ENCODE measurements around the gene SPOCK1. TPM values are rescaled to one million over a fixed set of nuclear protein-coding genes. Genes with fewer than 3 reads are reported as not detected.

The SPOCK1 gene
- total and polyA plus RNA-seq, 2 experiments from 2014 or later, result 8.2 to 10.5 TPM

DNA sequence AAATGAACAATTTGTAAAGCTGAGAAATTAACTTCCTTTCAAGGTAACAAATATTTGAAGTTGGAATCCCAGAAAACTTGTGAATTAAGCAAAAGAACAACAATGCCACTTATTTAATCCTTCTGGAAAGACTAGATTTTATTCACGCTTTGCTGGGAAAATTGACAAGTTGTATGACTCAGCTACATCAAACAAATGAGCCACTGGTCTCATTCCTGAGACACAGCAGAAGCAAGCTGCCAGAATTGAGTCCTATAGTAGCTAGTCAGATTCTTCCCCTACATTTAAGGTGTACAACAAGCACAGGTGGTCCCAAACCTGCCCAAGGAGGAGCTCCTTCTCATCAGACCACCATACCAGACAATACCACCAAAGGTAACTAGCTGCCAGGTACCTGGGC, 280.7 kb downstream of the SPOCK1 start:
- DNase-seq (ENCODE audit: low spot score), result no peak
- Mint-ChIP-seq H3K4me1 (no peaks in the 10 kb centered on the region), H3K36me3 (ENCODE audit: low read depth) (no peaks in the 10 kb centered on the region), H3K27me3 (ENCODE audit: insufficient read depth, low read depth, poor library complexity) (no peaks in the 10 kb centered on the region), H3K27ac (no peak overlapping the region), H3K4me3 (no peak overlapping the region), H3K9me3 (no peaks in the 10 kb centered on the region)
- Histone ChIP-seq H3F3A (replicated peaks; ENCODE audit: low read depth) (no peaks in the 10 kb centered on the region), H2AFZ (no peak overlapping the region), H3K36me3 (ENCODE audit: insufficient read depth) (no peaks in the 10 kb centered on the region), H3K4me3 (no peak overlapping the region), H3K4me2 (no peak overlapping the region), H3K4me1 (ENCODE audit: insufficient read depth) (no peaks in the 10 kb centered on the region), H3K79me2 (replicated peaks; ENCODE audit: insufficient read depth) (no peaks in the 10 kb centered on the region), H4K20me1 (replicated peaks; ENCODE audit: insufficient read depth) (no peaks in the 10 kb centered on the region), H3K27ac (ENCODE audit: low read depth) (no peak overlapping the region), H3K27me3 (ENCODE audit: insufficient read depth) (no peaks in the 10 kb centered on the region), H3K9me2 (ENCODE audit: insufficient read depth) (0 out of 2 replicates have a peak, but pooled peaks cover under 1% of the 10 kb centered on the region)
- TF ChIP-seq STAT1 (IDR thresholded peaks at IDR 0.05; ENCODE audit: unreplicated experiment) (no peak), CTCF (conservative IDR thresholded peaks at IDR 0.05; ENCODE audit: low read depth in 2 of 2) (no peak), EZH2phosphoT487 (IDR thresholded peaks at IDR 0.05; ENCODE audit: unreplicated experiment) (no peak), NANOG (IDR thresholded peaks at IDR 0.05; ENCODE audit: borderline replicate concordance) (no peak), ZNF114 (CRISPR knock-in tag; IDR thresholded peaks at IDR 0.05) (no peak), POLR2AphosphoS5 (IDR thresholded peaks at IDR 0.05; ENCODE audit: low read depth) (no peak), JUNB (IDR thresholded peaks at IDR 0.05; ENCODE audit: unreplicated experiment) (no peak)
- ATAC-seq, result no peak

DNA sequence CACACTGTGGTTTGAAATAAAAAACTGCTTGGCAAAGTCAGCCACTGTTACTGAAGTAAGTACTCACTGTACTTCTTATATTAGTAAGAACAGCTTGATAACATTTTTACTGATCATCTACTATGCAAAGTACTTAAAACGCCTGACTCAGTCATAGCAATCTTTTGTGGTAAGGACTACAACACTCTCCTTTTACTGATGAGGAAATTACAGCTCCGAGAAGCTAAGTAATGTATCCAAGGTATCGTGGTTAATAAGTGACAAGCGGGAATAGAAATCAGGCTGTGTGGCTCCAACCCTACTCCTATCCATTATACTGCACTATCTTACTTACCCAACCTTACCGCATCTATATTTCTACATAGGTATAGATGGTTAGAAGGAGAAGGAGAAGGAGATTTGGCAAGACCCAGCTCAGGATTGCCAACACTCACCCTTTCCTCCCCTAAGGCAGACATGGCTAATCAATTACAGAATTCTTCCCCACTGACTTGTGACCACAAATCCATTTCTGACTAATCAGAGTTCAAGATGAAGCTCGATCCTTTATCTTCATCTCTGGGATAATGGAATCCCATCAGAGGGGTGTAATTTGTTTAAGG, 281.4 kb downstream of the SPOCK1 start:
- Mint-ChIP-seq H3K27me3 (ENCODE audit: insufficient read depth, low read depth, poor library complexity) (no peaks in the 10 kb centered on the region), H3K4me1 (no peaks in the 10 kb centered on the region), H3K36me3 (ENCODE audit: low read depth) (no peaks in the 10 kb centered on the region), H3K9me3 (no peaks in the 10 kb centered on the region), H3K27ac (no peak overlapping the region), H3K4me3 (no peak overlapping the region)
- Histone ChIP-seq H2AFZ (no peak overlapping the region), H4K20me1 (replicated peaks; ENCODE audit: insufficient read depth) (no peaks in the 10 kb centered on the region), H3K4me1 (ENCODE audit: insufficient read depth) (no peaks in the 10 kb centered on the region), H3K4me2 (no peak overlapping the region), H3K27me3 (ENCODE audit: insufficient read depth) (no peaks in the 10 kb centered on the region), H3K4me3 (no peak overlapping the region), H3K79me2 (replicated peaks; ENCODE audit: insufficient read depth) (no peaks in the 10 kb centered on the region), H3K9me2 (ENCODE audit: insufficient read depth) (0 out of 2 replicates have a peak, but pooled peaks cover 2% of the 10 kb centered on the region), H3K36me3 (ENCODE audit: insufficient read depth) (no peaks in the 10 kb centered on the region), H3F3A (replicated peaks; ENCODE audit: low read depth) (no peaks in the 10 kb centered on the region), H3K27ac (ENCODE audit: low read depth) (no peak overlapping the region)
- DNase-seq (ENCODE audit: low spot score) (no peak), ATAC-seq (no peak)
- TF ChIP-seq POLR2AphosphoS5 (IDR thresholded peaks at IDR 0.05; ENCODE audit: low read depth) (no peak), EZH2 (IDR thresholded peaks at IDR 0.05; ENCODE audit: low read depth, unreplicated experiment) (no peak), CTCF (conservative IDR thresholded peaks at IDR 0.05; ENCODE audit: low read depth in 2 of 2) (no peak), ZNF114 (CRISPR knock-in tag; IDR thresholded peaks at IDR 0.05) (no peak), STAT1 (IDR thresholded peaks at IDR 0.05; ENCODE audit: unreplicated experiment) (no peak), NANOG (IDR thresholded peaks at IDR 0.05; ENCODE audit: borderline replicate concordance) (no peak), EZH2phosphoT487 (IDR thresholded peaks at IDR 0.05; ENCODE audit: unreplicated experiment) (no peak), REST (IDR thresholded peaks at IDR 0.05; ENCODE audit: unreplicated experiment) (no peak), ZNF331 (CRISPR knock-in tag; IDR thresholded peaks at IDR 0.05; ENCODE audit: low read depth) (no peak)

All from GM23338 (cell line).